ENCODE measurements around the gene CDH22. TPM values are rescaled to one million over a fixed set of nuclear protein-coding genes. Genes with fewer than 3 reads are reported as not detected.

CDH22 gene
- polyA plus RNA-seq, 1 donor: 0.37 TPM

- H3K4me3 ChIP-seq (ENCODE audit: low read length): no peak overlapping the region
- no peaks in the 10 kb centered on the region for H3K36me3 ChIP-seq (ENCODE audit: control insufficient read depth, insufficient read depth, low read length)
- DNase-seq: no peak
- no peaks in the 10 kb centered on the region for H3K4me1 ChIP-seq (ENCODE audit: control insufficient read depth, insufficient read depth, low read length)
- WGBS (ENCODE audit: insufficient coverage, low lambda C conversion rate): no CpG with 5 or more reads among the region's 4 CpGs
- H3K9me3 ChIP-seq (ENCODE audit: control insufficient read depth, low read depth, low read length): no peaks in the 10 kb centered on the region
- H3K27ac ChIP-seq (ENCODE audit: low read length): no peak overlapping the region
- peaks cover 21% of the 10 kb centered on the region for H3K27me3 ChIP-seq (ENCODE audit: control insufficient read depth, insufficient read depth, low read length)
These were observed 68.2 kb downstream of the CDH22 start for GRCh38 chr20:46240065-46240464.

- Histone ChIP-seq H3K27ac (ENCODE audit: low read length) (no peak overlapping the region), H3K36me3 (ENCODE audit: control insufficient read depth, insufficient read depth, low read length) (no peaks in the 10 kb centered on the region), H3K4me1 (ENCODE audit: control insufficient read depth, insufficient read depth, low read length) (no peaks in the 10 kb centered on the region), H3K4me3 (ENCODE audit: low read length) (no peak overlapping the region), H3K9me3 (ENCODE audit: control insufficient read depth, low read depth, low read length) (no peaks in the 10 kb centered on the region), H3K27me3 (ENCODE audit: control insufficient read depth, insufficient read depth, low read length) (peaks cover 15% of the 10 kb centered on the region)
- no CpG with 5 or more reads among the region's 1 CpG for WGBS (ENCODE audit: insufficient coverage, low lambda C conversion rate)
- DNase-seq: no peak
These were observed 70.6 kb downstream of the CDH22 start for GRCh38 chr20:46237736-46238135.

- Histone ChIP-seq H3K4me1 (ENCODE audit: control insufficient read depth, insufficient read depth, low read length) (no peaks in the 10 kb centered on the region), H3K4me3 (ENCODE audit: low read length) (no peak overlapping the region), H3K27ac (ENCODE audit: low read length) (no peak overlapping the region), H3K9me3 (ENCODE audit: control insufficient read depth, low read depth, low read length) (no peaks in the 10 kb centered on the region), H3K36me3 (ENCODE audit: control insufficient read depth, insufficient read depth, low read length) (no peaks in the 10 kb centered on the region), H3K27me3 (ENCODE audit: control insufficient read depth, insufficient read depth, low read length) (peaks cover 15% of the 10 kb centered on the region)
- no peak for DNase-seq
- no CpG with 5 or more reads among the region's 10 CpGs for WGBS (ENCODE audit: insufficient coverage, low lambda C conversion rate)
These were observed 71.1 kb downstream of the CDH22 start for GRCh38 chr20:46237227-46237626.

GRCh38 chr20:46235077-46235476, 73.2 kb downstream of the CDH22 start:
- H3K36me3 ChIP-seq (ENCODE audit: control insufficient read depth, insufficient read depth, low read length): no peaks in the 10 kb centered on the region
- H3K4me1 ChIP-seq (ENCODE audit: control insufficient read depth, insufficient read depth, low read length): no peaks in the 10 kb centered on the region
- H3K27me3 ChIP-seq (ENCODE audit: control insufficient read depth, insufficient read depth, low read length): peaks cover 15% of the 10 kb centered on the region
- H3K9me3 ChIP-seq (ENCODE audit: control insufficient read depth, low read depth, low read length): no peaks in the 10 kb centered on the region
- H3K4me3 ChIP-seq (ENCODE audit: low read length): no peak overlapping the region
- no peak overlapping the region for H3K27ac ChIP-seq (ENCODE audit: low read length)
- DNase-seq: no peak

- no peaks in the 10 kb centered on the region for H3K4me1 ChIP-seq (ENCODE audit: control insufficient read depth, insufficient read depth, low read length)
- 89% methylated on average over 3 of the region's 10 CpGs for WGBS (ENCODE audit: insufficient coverage, low lambda C conversion rate)
These were observed 74.6 kb downstream of the CDH22 start for GRCh38 chr20:46233701-46234100.

GRCh38 chr20:46232539-46232938, 75.8 kb downstream of the CDH22 start:
- Histone ChIP-seq H3K4me3 (ENCODE audit: low read length) (no peak overlapping the region), H3K27me3 (ENCODE audit: control insufficient read depth, insufficient read depth, low read length) (peaks cover 8% of the 10 kb centered on the region), H3K27ac (ENCODE audit: low read length) (no peak overlapping the region), H3K36me3 (ENCODE audit: control insufficient read depth, insufficient read depth, low read length) (no peaks in the 10 kb centered on the region), H3K9me3 (ENCODE audit: control insufficient read depth, low read depth, low read length) (peaks cover under 1% of the 10 kb centered on the region), H3K4me1 (ENCODE audit: control insufficient read depth, insufficient read depth, low read length) (no peaks in the 10 kb centered on the region)
- WGBS (ENCODE audit: insufficient coverage, low lambda C conversion rate): no CpG with 5 or more reads among the region's 4 CpGs
- no peak for DNase-seq

More at GRCh38 chr20:46233701-46234100, 74.6 kb downstream of the CDH22 start:
- DNase-seq: no peak
- no peak overlapping the region for H3K27ac ChIP-seq (ENCODE audit: low read length)
- H3K27me3 ChIP-seq (ENCODE audit: control insufficient read depth, insufficient read depth, low read length): peaks cover 13% of the 10 kb centered on the region
- no peak overlapping the region for H3K4me3 ChIP-seq (ENCODE audit: low read length)
- no peaks in the 10 kb centered on the region for H3K36me3 ChIP-seq (ENCODE audit: control insufficient read depth, insufficient read depth, low read length)
- no peaks in the 10 kb centered on the region for H3K9me3 ChIP-seq (ENCODE audit: control insufficient read depth, low read depth, low read length)

- peak in 1 of 2 donors; percentile 26 for DNase-seq
- Histone ChIP-seq H3K9me3 (ENCODE audit: control insufficient read depth, low read depth, low read length) (peaks cover 3% of the 10 kb centered on the region), H3K4me1 (ENCODE audit: control insufficient read depth, insufficient read depth, low read length) (no peaks in the 10 kb centered on the region), H3K27ac (ENCODE audit: low read length) (no peak overlapping the region), H3K27me3 (ENCODE audit: control insufficient read depth, insufficient read depth, low read length) (peaks cover 7% of the 10 kb centered on the region), H3K36me3 (ENCODE audit: control insufficient read depth, insufficient read depth, low read length) (no peaks in the 10 kb centered on the region), H3K4me3 (ENCODE audit: low read length) (no peak overlapping the region)
- no CpG with 5 or more reads among the region's 4 CpGs for WGBS (ENCODE audit: insufficient coverage, low lambda C conversion rate)
These were observed 77.5 kb downstream of the CDH22 start for GRCh38 chr20:46230801-46231282.

- Histone ChIP-seq H3K27me3 (ENCODE audit: control insufficient read depth, insufficient read depth, low read length) (peaks cover 5% of the 10 kb centered on the region), H3K4me1 (ENCODE audit: control insufficient read depth, insufficient read depth, low read length) (no peaks in the 10 kb centered on the region), H3K27ac (ENCODE audit: low read length) (no peak overlapping the region), H3K9me3 (ENCODE audit: control insufficient read depth, low read depth, low read length) (peaks cover 3% of the 10 kb centered on the region), H3K4me3 (ENCODE audit: low read length) (no peak overlapping the region), H3K36me3 (ENCODE audit: control insufficient read depth, insufficient read depth, low read length) (no peaks in the 10 kb centered on the region)
- WGBS (ENCODE audit: insufficient coverage, low lambda C conversion rate): no CpG with 5 or more reads among the region's 5 CpGs
- no peak for DNase-seq
These were observed 78.2 kb downstream of the CDH22 start for GRCh38 chr20:46230106-46230491.

- Histone ChIP-seq H3K4me3 (ENCODE audit: low read length) (no peak overlapping the region), H3K27ac (ENCODE audit: low read length) (no peak overlapping the region), H3K9me3 (ENCODE audit: control insufficient read depth, low read depth, low read length) (peaks cover 3% of the 10 kb centered on the region), H3K27me3 (ENCODE audit: control insufficient read depth, insufficient read depth, low read length) (peaks cover 10% of the 10 kb centered on the region), H3K4me1 (ENCODE audit: control insufficient read depth, insufficient read depth, low read length) (no peaks in the 10 kb centered on the region), H3K36me3 (ENCODE audit: control insufficient read depth, insufficient read depth, low read length) (no peaks in the 10 kb centered on the region)
- no CpG with 5 or more reads among the region's 5 CpGs for WGBS (ENCODE audit: insufficient coverage, low lambda C conversion rate)
- DNase-seq: no peak
These were observed 78.7 kb downstream of the CDH22 start for GRCh38 chr20:46229478-46230105.

GRCh38 chr20:46228670-46229069, 79.6 kb downstream of the CDH22 start:
- peaks cover 3% of the 10 kb centered on the region for H3K9me3 ChIP-seq (ENCODE audit: control insufficient read depth, low read depth, low read length)
- no peak for DNase-seq

GRCh38 chr20:46227272-46227767, 81.0 kb downstream of the CDH22 start:
- DNase-seq: no peak
- peaks cover 3% of the 10 kb centered on the region for H3K9me3 ChIP-seq (ENCODE audit: control insufficient read depth, low read depth, low read length)
- H3K27ac ChIP-seq (ENCODE audit: low read length): no peak overlapping the region
- H3K36me3 ChIP-seq (ENCODE audit: control insufficient read depth, insufficient read depth, low read length): no peaks in the 10 kb centered on the region
- no peak overlapping the region for H3K4me3 ChIP-seq (ENCODE audit: low read length)
- WGBS (ENCODE audit: insufficient coverage, low lambda C conversion rate): no CpG with 5 or more reads among the region's 33 CpGs
- H3K4me1 ChIP-seq (ENCODE audit: control insufficient read depth, insufficient read depth, low read length): no peaks in the 10 kb centered on the region
- H3K27me3 ChIP-seq (ENCODE audit: control insufficient read depth, insufficient read depth, low read length): peaks cover 19% of the 10 kb centered on the region

More at GRCh38 chr20:46228670-46229069, 79.6 kb downstream of the CDH22 start:
- Histone ChIP-seq H3K27ac (ENCODE audit: low read length) (no peak overlapping the region), H3K4me3 (ENCODE audit: low read length) (no peak overlapping the region), H3K27me3 (ENCODE audit: control insufficient read depth, insufficient read depth, low read length) (peaks cover 12% of the 10 kb centered on the region), H3K36me3 (ENCODE audit: control insufficient read depth, insufficient read depth, low read length) (no peaks in the 10 kb centered on the region), H3K4me1 (ENCODE audit: control insufficient read depth, insufficient read depth, low read length) (no peaks in the 10 kb centered on the region)
- WGBS (ENCODE audit: insufficient coverage, low lambda C conversion rate): no CpG with 5 or more reads among the region's 8 CpGs
